ENCODE data around the gene PTPRJ. TPM values are rescaled to one million over a fixed set of nuclear protein-coding genes. Genes with fewer than 3 reads are reported as not detected.

PTPRJ gene
- total and polyA plus RNA-seq, 2 of the 13 experiments (the other 11 are each of a cell fraction or from before 2014, with no cell fraction given), result 1.0 to 1.2 TPM

- Histone ChIP-seq H3K4me1 (ENCODE audit: insufficient read depth, low read length) (peaks cover 51% of the 10 kb centered on the region), H3K9me3 (ENCODE audit: low read length) (no peaks in the 10 kb centered on the region), H3K79me2 (ENCODE audit: insufficient read depth, low read length) (no peaks in the 10 kb centered on the region), H3K27me3 (ENCODE audit: control insufficient read depth in 1 of 2, insufficient read depth in 2 of 2, low read length in 2 of 2) (no peaks in the 10 kb centered on the region), H3K27ac (ENCODE audit: extremely low read length, insufficient read depth, low read length) (no peak overlapping the region), H3K4me3 (replicated peaks in 1 of 3; ENCODE audit: insufficient read depth in 1 of 3, low read depth in 2 of 3, low read length in 3 of 3) (no peak overlapping the region), H3K4me2 (ENCODE audit: low read depth, low read length) (no peak overlapping the region), H3K36me3 (replicated peaks in 1 of 2; ENCODE audit: control insufficient read depth in 1 of 2, insufficient read depth in 2 of 2, low read length in 2 of 2) (no peaks in the 10 kb centered on the region), H4K20me1 (ENCODE audit: insufficient read depth, low read length) (no peaks in the 10 kb centered on the region), H2AFZ (ENCODE audit: low read length) (no peak overlapping the region), H3K9ac (ENCODE audit: insufficient read depth, low read depth, low read length) (no peak overlapping the region)
- ATAC-seq (no peak), FAIRE-seq (no peak), DNase-seq (ENCODE audit: low spot score) (no peak)
- intact Hi-C loops (cut with micrococcal nuclease; ENCODE audit: unreplicated experiment) (loop anchor here (5.0 kb wide), 1 partner anchor 43 kb away; the partner anchor contains the start of gene PTPRJ), in situ Hi-C loops (cut with HindIII; ENCODE audit: extremely low pct_ligation_motif_present, low pct_unique_long_range_greater_than_20kb) (loop anchor here (5.0 kb wide), 1 partner anchor 173 kb away; no protein-coding TSS in a partner anchor)
- CTCF ChIA-PET (ENCODE audit: low intra/inter-chr PET ratio, low total read pairs), result no interaction called here
- 65% methylated on average over 7 of the region's 7 CpGs for WGBS (ENCODE audit: low lambda C conversion rate)
- TF ChIP-seq GPN1 (CRISPR knock-in tag; IDR thresholded peaks at IDR 0.05; ENCODE audit: borderline replicate concordance) (no peak), SALL1 (CRISPR knock-in tag; IDR thresholded peaks at IDR 0.05) (no peak), ZNF143 (CRISPR knock-in tag; IDR thresholded peaks at IDR 0.05) (no peak), KDM5B (CRISPR knock-in tag; IDR thresholded peaks at IDR 0.05; ENCODE audit: borderline replicate concordance) (no peak), HMG20A (CRISPR knock-in tag; IDR thresholded peaks at IDR 0.05; ENCODE audit: borderline replicate concordance) (no peak), EZH2 (conservative IDR thresholded peaks at IDR 0.05; ENCODE audit: low read depth, low read length) (no peak), ZUFSP (CRISPR knock-in tag; IDR thresholded peaks at IDR 0.05; ENCODE audit: borderline replicate concordance) (no peak), FOSL2 (CRISPR knock-in tag; IDR thresholded peaks at IDR 0.05) (no peak), ZNF136 (CRISPR knock-in tag; IDR thresholded peaks at IDR 0.05; ENCODE audit: low read depth) (no peak)
- POLR2A ChIA-PET, result interaction anchor here (1.5 kb wide), 1 partner anchor 91 kb away, joined by 3 read pairs; the partner anchor contains the start of gene NUP160
- no TSS peak for BruUV-seq (replicated peaks)
Observed at GRCh38 chr11:47938791-47939560, 41.4 kb upstream of the PTPRJ start.
